Neutrophil (primary cell): Measurements from ENCODE around the gene SLC4A2.

Source experiments
- H3K27ac ChIP-seq: fragments of 200-600 bp; sonication (generic); 2 replicates; pipeline ENCODE4 v1.5.1; 2016; ENCODE audit warnings: mild to moderate bottlenecking, moderate library complexity
- H3K27me3 ChIP-seq: fragments of 200-600 bp; sonication (generic); 2 replicates; pipeline ENCODE4 v1.6.0; 2016; ENCODE audit warnings: mild to moderate bottlenecking
- H3K36me3 ChIP-seq: fragments of 200-600 bp; sonication (generic); 2 replicates; pipeline ENCODE4 v1.5.1; 2017
- H3K4me1 ChIP-seq, 2 experiments: fragments of 200-600 bp in 1 of 2; sonication (generic) in 1 of 2; 1 replicate in 1 of 2; 2 replicates in 1 of 2; pipeline versions ENCODE4 v1.5.1 to v1.6.1; 2013 to 2016; ENCODE audit warnings: low read depth in 1 of 2, low read length in 1 of 2, mild to moderate bottlenecking in 1 of 2, moderate library complexity in 1 of 2; ENCODE audit not compliant: control insufficient read depth in 1 of 2, insufficient read depth in 1 of 2
- H3K4me3 ChIP-seq, 2 experiments: fragments of 200-600 bp in 1 of 2; sonication (generic) in 1 of 2; 1 replicate in 1 of 2; 2 replicates in 1 of 2; pipeline ENCODE4 v1.5.1; 2013 to 2016; ENCODE audit warnings: low read depth in 1 of 2, low read length in 1 of 2, mild to moderate bottlenecking in 1 of 2, moderate library complexity in 1 of 2
- H3K9me3 ChIP-seq: fragments of 200-600 bp; sonication (generic); 2 replicates; pipeline ENCODE4 v1.5.1; 2016
- CTCF ChIP-seq: fragments of 200-600 bp; sonication (generic); IDR thresholded peaks from 2 replicates; pipeline ENCODE4 v1.5.1; 2016; ENCODE audit warnings: antibody characterized with exemption

SLC4A2 gene

GRCh38 chr7:151058781-151059366 is 515 bp upstream of the SLC4A2 start:
- peak overlapping the region; percentile 69 to 88 for H3K4me3 ChIP-seq
- TF ChIP-seq CTCF: no peak
- peak overlapping the region; percentile 82 for H3K27ac ChIP-seq
- no peaks in the 10 kb centered on the region for H3K9me3 ChIP-seq
- H3K36me3 ChIP-seq: peaks cover under 1% of the 10 kb centered on the region
- peaks cover 33 to 37% of the 10 kb centered on the region in 2 experiments for H3K4me1 ChIP-seq
- H3K27me3 ChIP-seq: no peaks in the 10 kb centered on the region

GRCh38 chr7:151060113-151060415 is 675 bp downstream of the SLC4A2 start:
- Histone ChIP-seq H3K36me3 (peaks cover 13% of the 10 kb centered on the region), H3K4me3 (peak overlapping the region; percentile 69 to 88), H3K9me3 (no peaks in the 10 kb centered on the region), H3K27ac (peak overlapping the region; percentile 82), H3K4me1 (peaks cover 32 to 37% of the 10 kb centered on the region in 2 experiments), H3K27me3 (no peaks in the 10 kb centered on the region)
- TF ChIP-seq CTCF: no peak

GRCh38 chr7:151060416-151061212 is 1.2 kb downstream of the SLC4A2 start:
- peaks cover 18% of the 10 kb centered on the region for H3K36me3 ChIP-seq
- peaks cover 32 to 37% of the 10 kb centered on the region in 2 experiments for H3K4me1 ChIP-seq
- H3K27me3 ChIP-seq: no peaks in the 10 kb centered on the region
- no peaks in the 10 kb centered on the region for H3K9me3 ChIP-seq
- peak overlapping the region; percentile 69 to 88 for H3K4me3 ChIP-seq
- no peak for TF ChIP-seq CTCF
- H3K27ac ChIP-seq: no peak overlapping the region

GRCh38 chr7:151061213-151062110 is 2.1 kb downstream of the SLC4A2 start:
- no peak overlapping the region for H3K4me3 ChIP-seq
- no peaks in the 10 kb centered on the region for H3K9me3 ChIP-seq
- H3K27me3 ChIP-seq: no peaks in the 10 kb centered on the region
- TF ChIP-seq CTCF: no peak
- peaks cover 27% of the 10 kb centered on the region for H3K36me3 ChIP-seq
- H3K27ac ChIP-seq: no peak overlapping the region
- peaks cover 32 to 37% of the 10 kb centered on the region in 2 experiments for H3K4me1 ChIP-seq

DNA sequence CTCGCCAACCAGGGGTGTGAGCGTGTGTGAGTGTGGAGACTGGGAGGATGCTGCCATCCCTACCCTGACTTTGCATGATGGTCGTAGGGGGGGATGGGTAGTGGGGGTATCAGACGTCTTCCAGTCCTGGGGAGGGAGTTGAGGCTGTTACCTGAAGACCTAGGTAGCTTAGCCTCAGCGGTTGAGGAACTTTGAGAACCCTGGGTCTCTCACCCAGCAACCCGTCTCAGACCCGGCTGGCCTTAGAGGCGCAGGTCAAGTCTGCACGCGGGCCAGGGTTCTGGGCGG is 2.7 kb downstream of the SLC4A2 start:
- peaks cover 33% of the 10 kb centered on the region for H3K36me3 ChIP-seq
- no peaks in the 10 kb centered on the region for H3K27me3 ChIP-seq
- no peak overlapping the region for H3K4me3 ChIP-seq
- H3K4me1 ChIP-seq: peaks cover 29 to 33% of the 10 kb centered on the region in 2 experiments
- H3K27ac ChIP-seq: no peak overlapping the region
- H3K9me3 ChIP-seq: no peaks in the 10 kb centered on the region
- no peak for TF ChIP-seq CTCF
